Ectodermal cell (in vitro differentiated cells): Measurements from ENCODE around the gene DAAM2.

ENCODE experiments used
- H3K27ac ChIP-seq: 2 replicates; pipeline ENCODE4 v1.7.0; 2013; ENCODE audit warnings: mild to moderate bottlenecking, low read depth, low read length; ENCODE audit not compliant: insufficient read depth, poor library complexity, severe bottlenecking
- H3K27me3 ChIP-seq: 2 replicates; pipeline ENCODE4 v1.7.0; 2013; ENCODE audit warnings: mild to moderate bottlenecking, low read length; ENCODE audit not compliant: insufficient read depth, control insufficient read depth, poor library complexity, severe bottlenecking
- H3K36me3 ChIP-seq: one replicate; pipeline ENCODE4 v1.7.0; 2013; ENCODE audit warnings: low read length; ENCODE audit not compliant: control insufficient read depth, insufficient read depth
- H3K4me1 ChIP-seq: one replicate; pipeline ENCODE4 v1.7.0; 2013; ENCODE audit warnings: low read length; ENCODE audit not compliant: control insufficient read depth, insufficient read depth
- H3K4me3 ChIP-seq: 2 replicates; pipeline ENCODE4 v1.7.0; 2013; ENCODE audit warnings: low read depth, low read length, control low read depth; ENCODE audit not compliant: insufficient read depth
- H3K9me3 ChIP-seq: 2 replicates; pipeline ENCODE4 v1.7.0; 2013; ENCODE audit warnings: mild to moderate bottlenecking, low read length, moderate library complexity; ENCODE audit not compliant: control insufficient read depth
- WGBS, 2 experiments: methylation state at CpG; one replicate each; pipeline ENCODE4 v1.1.7; 2013; ENCODE audit warnings: missing lambda C conversion rate in 2 of 2; 5-methylcytosine and 5-hydroxymethylcytosine counted together

The DAAM2 gene

DNA sequence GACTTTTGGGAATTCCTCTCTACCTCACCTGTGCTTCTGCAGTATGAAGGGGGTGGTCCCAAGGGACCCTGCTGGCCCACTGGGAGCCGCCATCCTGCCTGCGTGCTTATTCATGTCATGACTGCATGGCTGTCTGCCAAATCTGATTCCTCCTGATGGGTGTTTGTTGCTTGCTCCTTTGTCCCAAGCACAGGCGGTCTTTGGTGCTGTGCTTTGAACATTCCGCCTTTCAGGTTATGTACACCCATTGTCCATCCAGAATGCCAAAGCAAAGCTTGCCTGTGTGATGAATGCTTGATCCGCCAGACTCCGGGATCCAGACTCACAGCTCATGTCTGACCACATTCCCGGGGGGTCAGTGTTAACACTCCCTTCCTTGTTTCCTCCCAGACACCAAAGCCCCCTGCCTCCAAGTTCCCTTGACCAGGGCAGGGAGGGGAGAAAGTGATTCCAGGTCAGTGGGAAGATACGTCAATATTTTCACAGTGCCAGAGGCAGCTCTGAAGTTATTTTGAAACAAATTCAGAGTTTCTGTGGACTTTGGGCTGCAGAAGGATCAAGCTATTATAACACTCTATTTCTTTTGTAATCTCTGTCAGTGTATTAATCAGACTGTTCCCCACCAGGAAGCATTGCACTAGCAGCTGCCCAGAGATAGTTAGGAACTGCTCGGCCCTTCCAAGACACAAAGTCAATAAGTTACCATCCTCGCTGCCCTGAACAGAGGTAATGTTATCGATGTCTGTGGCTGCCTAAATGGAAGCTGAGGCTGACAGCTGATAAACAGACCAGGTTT lies 9.5 kb downstream of the DAAM2 start:
- no peaks in the 10 kb centered on the region for H3K9me3 ChIP-seq
- H3K36me3 ChIP-seq: no peaks in the 10 kb centered on the region
- no peaks in the 10 kb centered on the region for H3K4me1 ChIP-seq
- H3K27me3 ChIP-seq: no peaks in the 10 kb centered on the region
- H3K27ac ChIP-seq: no peak overlapping the region
- H3K4me3 ChIP-seq: no peak overlapping the region
- 84 to 85% methylated on average over 11 of the region's 11 CpGs for WGBS, 2 experiments

DNA sequence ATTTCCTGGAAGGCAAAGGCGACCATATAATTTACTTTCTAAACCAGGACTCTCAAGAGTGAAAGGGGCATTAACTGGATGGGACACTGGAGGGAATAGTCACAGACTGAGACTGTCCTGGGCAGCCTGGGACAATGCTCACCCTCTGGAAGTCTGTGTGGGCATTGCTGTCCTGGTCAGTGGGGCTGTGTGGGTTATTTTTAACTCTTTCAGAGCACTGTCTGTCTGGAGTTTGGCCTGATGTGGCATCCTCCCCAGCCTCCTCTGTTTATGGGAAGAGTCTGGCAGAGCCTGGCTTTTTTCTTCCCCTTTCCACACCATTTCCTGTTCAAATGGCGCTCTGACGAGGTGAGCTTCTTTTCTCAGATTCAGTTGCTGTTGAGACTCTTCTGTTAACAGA lies 11.7 kb downstream of the DAAM2 start:
- Histone ChIP-seq H3K27me3 (no peaks in the 10 kb centered on the region), H3K4me1 (no peaks in the 10 kb centered on the region), H3K27ac (no peak overlapping the region), H3K4me3 (no peak overlapping the region), H3K36me3 (no peaks in the 10 kb centered on the region), H3K9me3 (no peaks in the 10 kb centered on the region)
- WGBS, 2 experiments: 90 to 92% methylated on average over 3 of the region's 3 CpGs

DNA sequence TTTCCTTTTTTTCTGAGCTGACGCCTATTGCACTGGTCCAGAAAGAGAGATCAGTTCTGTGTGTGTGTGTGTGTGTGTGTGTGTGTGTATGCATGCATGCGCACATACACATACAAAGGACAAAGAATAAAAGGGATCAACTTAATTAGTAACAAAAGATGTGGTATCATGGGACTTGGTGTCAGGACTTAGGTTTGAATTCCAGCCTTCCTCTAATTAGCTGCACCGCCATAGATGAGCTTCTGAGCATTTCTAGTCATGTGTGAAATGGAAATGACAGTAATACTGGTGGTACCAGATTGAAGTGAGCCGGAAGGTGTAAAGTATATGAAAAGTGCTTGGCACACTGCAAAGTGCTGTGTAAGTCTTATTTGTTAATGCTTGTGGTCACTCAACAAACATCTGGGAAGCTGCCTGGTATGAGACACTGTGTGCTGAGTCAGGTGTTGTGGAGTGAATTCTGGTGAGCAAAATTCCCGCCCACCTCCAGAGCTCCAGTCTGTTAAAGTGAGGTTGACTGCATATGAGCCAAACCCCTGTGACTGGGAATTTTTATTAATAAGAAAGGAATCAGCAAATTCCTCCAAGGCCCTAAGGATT lies 12.4 kb downstream of the DAAM2 start:
- WGBS, 2 experiments: 99% methylated on average over 4 of the region's 5 CpGs
- Histone ChIP-seq H3K27ac (no peak overlapping the region), H3K4me3 (no peak overlapping the region), H3K9me3 (no peaks in the 10 kb centered on the region), H3K27me3 (no peaks in the 10 kb centered on the region), H3K4me1 (no peaks in the 10 kb centered on the region), H3K36me3 (no peaks in the 10 kb centered on the region)

DNA sequence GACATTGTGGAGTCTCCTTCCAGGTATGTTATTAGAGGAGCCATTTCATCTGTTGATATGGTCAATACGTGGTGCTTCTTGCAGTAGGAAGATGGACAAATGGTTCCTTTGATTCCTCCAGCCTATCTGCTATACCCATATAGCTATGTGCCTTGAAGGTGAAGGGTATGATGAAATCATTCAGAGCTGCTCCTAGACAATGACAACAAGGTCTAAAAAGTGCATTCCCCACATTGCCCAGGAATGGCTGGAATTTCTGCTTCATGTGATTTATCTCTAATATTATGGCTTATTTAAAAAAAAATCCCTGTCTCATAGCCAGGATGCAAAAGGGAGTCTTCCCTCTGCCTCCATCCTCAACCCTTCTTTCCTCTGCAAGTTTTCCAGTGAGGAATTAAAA lies 14.1 kb downstream of the DAAM2 start:
- Histone ChIP-seq H3K36me3 (no peaks in the 10 kb centered on the region), H3K4me3 (no peak overlapping the region), H3K9me3 (no peaks in the 10 kb centered on the region), H3K27ac (no peak overlapping the region), H3K4me1 (no peaks in the 10 kb centered on the region), H3K27me3 (no peaks in the 10 kb centered on the region)
- 96 to 100% methylated on average over 1 of the region's 1 CpG for WGBS, 2 experiments

DNA sequence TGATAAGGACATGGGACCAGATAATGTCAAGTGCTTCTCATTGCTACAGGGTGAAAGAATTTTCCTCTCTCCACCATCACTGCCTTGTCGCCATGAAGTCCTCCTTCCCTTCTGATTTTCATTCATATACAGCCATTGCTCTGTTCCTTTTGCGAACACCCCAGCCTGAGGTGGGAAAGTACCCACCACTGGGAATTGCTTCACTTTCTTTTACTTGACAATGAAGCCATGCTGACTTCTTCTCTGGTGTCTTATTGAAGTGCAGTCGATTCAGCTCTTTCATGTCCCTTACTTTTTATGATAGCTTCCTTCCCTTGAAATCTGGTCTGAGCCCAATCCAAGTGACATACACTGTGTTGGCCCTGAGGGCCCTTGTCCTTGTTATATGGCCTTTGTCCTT lies 16.2 kb downstream of the DAAM2 start:
- H3K4me1 ChIP-seq: peaks cover 8% of the 10 kb centered on the region
- no peak overlapping the region for H3K4me3 ChIP-seq
- H3K36me3 ChIP-seq: no peaks in the 10 kb centered on the region
- H3K9me3 ChIP-seq: no peaks in the 10 kb centered on the region
- H3K27me3 ChIP-seq: no peaks in the 10 kb centered on the region
- no peak overlapping the region for H3K27ac ChIP-seq
- WGBS, 2 experiments: 39 to 53% methylated on average over 3 of the region's 3 CpGs

DNA sequence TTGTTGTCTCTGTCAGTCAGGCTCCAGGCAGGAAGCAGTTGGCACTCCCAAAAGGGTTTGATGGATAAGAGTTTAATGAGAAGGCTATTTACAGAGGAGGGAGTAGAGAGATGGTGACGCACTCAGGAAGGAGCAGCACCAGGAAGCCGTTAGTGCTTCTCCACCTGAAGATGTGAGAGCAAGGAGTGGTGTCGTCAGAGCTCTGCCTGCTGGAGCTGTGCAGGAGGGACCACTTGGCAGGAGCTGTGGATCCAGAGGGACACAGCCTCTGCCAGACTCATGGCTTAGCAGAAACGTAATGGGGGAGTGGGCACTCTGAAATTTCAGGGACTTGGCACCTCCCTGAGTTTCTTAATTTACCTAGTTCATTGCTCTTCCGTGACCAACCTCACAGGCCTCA lies 16.8 kb downstream of the DAAM2 start:
- Histone ChIP-seq H3K36me3 (no peaks in the 10 kb centered on the region), H3K27me3 (no peaks in the 10 kb centered on the region), H3K4me3 (no peak overlapping the region), H3K9me3 (no peaks in the 10 kb centered on the region), H3K27ac (no peak overlapping the region), H3K4me1 (peaks cover 8% of the 10 kb centered on the region)
- 70 to 78% methylated on average over 5 of the region's 5 CpGs for WGBS, 2 experiments

DNA sequence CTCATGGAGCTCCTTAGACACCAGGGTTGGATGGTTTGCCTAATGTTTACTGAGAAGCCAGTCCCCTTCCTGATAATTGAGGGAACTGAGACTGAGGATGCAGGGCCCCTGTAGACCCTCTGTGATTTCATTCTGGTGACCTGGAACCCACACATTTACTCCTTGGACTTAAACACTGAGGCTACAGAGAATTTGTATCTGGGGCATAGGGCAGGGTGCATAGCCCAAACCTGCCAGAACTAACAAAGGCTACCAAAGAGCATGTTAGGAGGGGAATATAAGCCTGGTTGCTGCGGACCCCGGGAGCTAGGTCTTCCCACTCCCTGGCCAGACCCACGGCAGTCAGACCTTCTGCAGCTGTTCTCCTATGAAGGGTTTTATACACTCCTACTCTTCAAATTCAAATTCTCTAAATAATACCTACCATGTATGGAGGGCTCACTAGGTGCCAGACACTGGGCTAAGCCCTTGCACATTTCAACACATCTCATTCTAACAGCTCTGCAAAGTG lies 19.7 kb downstream of the DAAM2 start:
- H3K36me3 ChIP-seq: no peaks in the 10 kb centered on the region
- no peaks in the 10 kb centered on the region for H3K27me3 ChIP-seq
- no peaks in the 10 kb centered on the region for H3K9me3 ChIP-seq
- no peak overlapping the region for H3K27ac ChIP-seq
- H3K4me3 ChIP-seq: no peak overlapping the region
- 79 to 89% methylated on average over 3 of the region's 3 CpGs for WGBS, 2 experiments
- peaks cover 8% of the 10 kb centered on the region for H3K4me1 ChIP-seq

DNA sequence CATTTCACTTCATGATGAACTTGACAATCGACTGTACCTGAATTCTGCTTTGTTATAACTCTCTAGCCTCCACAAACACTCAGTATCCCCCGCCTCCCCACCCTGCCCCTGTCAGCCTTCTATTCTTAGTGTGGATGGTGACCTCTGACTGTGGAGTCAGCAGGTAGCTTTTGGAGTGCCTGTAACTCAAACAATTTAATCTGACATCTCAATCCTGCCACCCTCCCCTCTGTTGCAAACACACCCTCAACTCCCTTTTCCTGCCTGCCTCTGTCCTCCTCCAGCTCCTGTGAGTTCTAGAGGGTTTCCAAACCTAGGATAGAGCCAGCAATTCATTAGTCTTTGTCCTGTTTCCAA lies 20.3 kb downstream of the DAAM2 start:
- H3K36me3 ChIP-seq: no peaks in the 10 kb centered on the region
- no peaks in the 10 kb centered on the region for H3K27me3 ChIP-seq
- H3K4me3 ChIP-seq: no peak overlapping the region
- H3K27ac ChIP-seq: no peak overlapping the region
- 72 to 78% methylated on average over 2 of the region's 2 CpGs for WGBS, 2 experiments
- H3K9me3 ChIP-seq: no peaks in the 10 kb centered on the region
- H3K4me1 ChIP-seq: peaks cover 8% of the 10 kb centered on the region

DNA sequence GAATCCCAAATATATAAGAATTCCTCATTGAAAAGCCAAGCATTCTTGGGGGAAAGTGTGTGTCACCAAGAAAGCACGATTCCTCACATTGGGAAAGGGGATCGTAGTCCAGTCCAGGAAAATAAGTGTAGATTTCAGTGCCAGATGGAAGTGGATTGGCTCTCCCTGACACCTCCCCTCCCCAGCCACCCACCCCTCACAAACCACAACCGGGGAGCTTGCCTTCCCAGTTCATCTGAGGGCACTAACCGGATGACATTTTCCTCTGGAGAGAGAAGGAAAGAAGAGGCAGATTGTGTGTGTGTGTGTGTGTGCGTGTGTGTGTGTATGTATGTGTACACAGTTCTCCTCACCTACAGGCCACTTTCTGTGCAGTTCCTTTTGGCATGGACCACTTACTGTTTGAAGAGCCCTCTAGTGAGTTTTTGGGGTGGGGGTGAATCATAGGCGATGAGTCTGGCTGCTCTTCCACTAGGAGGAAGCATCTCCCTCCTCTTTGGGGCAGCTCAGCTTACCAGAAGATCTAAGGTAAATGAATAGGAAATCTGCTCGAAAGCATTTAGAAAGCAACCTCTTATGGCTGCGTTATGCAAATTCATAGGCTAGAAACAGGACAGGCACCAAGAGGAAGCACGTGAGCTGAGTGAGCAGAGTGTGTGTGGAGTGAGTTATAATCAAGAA lies 20.8 kb downstream of the DAAM2 start:
- Histone ChIP-seq H3K27ac (no peak overlapping the region), H3K4me3 (no peak overlapping the region), H3K4me1 (peaks cover 8% of the 10 kb centered on the region)

DNA sequence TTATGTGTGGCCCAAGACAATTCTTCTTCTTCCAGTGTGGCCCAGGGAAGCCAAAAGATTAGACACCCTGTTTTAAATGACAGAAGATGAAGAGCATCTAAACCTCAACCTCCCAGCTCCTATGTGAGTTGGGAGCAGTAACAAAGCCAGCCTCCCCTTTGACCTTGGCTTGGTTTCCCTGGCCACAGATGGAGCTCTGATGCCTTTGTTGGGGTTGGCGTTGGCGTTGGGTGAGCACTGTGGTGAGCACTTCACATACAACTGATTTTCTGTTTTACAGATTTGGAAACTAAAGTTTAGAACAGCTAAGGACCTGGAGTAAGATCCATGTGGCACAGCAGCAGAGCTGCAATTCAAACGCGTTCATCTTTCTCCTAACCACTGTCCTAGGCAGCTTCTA lies 22.1 kb downstream of the DAAM2 start:
- Histone ChIP-seq H3K4me3 (no peak overlapping the region), H3K9me3 (no peaks in the 10 kb centered on the region), H3K27ac (no peak overlapping the region), H3K36me3 (no peaks in the 10 kb centered on the region), H3K27me3 (no peaks in the 10 kb centered on the region), H3K4me1 (peaks cover 8% of the 10 kb centered on the region)
- WGBS, 2 experiments: 99 to 100% methylated on average over 4 of the region's 4 CpGs

More for the DNA sequence above, 20.8 kb downstream of the DAAM2 start:
- Histone ChIP-seq H3K9me3 (no peaks in the 10 kb centered on the region), H3K36me3 (no peaks in the 10 kb centered on the region), H3K27me3 (no peaks in the 10 kb centered on the region)
- 65 to 77% methylated on average over 9 of the region's 9 CpGs for WGBS, 2 experiments
